HG02798 (cell line): ENCODE data around the gene UMPS.

Source experiments
- ATAC-seq: cut with Tn5 transposase; IDR thresholded peaks from one replicate; pipeline ENCODE4 v1.9.1; 2021; ENCODE audit warnings: mild to moderate bottlenecking; ENCODE audit not compliant: unreplicated experiment, poor library complexity

The UMPS gene

DNA sequence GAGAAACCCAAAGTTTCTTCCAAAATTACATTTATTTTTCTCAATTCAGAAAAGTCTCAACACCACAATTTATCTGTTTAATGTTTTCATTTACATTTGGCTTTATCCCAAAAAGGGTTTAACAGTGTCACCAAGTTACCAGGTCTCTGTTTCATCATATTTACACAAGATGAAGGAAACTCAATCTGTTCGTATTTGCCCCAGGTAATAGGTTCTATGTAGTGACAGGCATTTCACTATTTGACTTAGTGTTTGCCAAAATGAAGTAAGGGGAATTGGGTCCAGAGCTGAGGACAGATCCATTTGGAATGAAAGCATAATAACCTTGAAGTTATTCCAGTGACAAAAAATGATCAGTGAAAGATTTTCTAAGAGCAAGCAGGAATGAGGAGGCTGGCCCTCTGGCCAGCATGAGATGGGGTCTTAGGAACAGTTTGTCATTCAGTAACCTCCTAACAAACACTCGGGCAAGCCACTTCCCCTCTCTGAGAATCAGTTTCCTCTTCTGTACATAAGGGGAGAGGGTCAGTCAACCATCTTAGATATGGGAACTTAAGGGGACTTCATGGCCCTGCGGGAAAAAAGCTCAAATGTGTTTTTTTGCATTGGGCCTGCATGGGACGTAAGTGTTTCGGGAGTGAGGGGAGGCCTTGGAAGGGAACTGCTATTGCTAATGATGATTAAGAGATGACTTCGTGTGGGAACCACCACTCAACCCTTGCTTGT is 31.8 kb downstream of the UMPS start:
- no peak for ATAC-seq

DNA sequence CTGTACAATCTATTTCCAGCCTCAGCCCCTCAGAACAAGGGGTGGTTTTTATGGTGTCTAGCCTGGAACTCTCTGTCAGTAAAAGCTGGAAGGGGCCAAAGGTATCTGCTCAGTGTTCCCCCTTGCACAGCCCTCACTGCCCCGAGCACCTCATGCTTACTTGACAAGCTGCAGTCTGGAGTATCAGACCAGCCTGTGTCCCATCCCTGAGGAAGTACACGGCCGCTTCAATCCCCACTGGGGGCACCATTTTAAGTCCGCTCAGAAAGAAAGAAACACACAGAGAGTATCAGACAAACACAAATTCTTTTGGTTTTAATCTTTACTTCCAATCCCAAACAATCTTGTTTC is 32.4 kb downstream of the UMPS start:
- no peak for ATAC-seq

DNA sequence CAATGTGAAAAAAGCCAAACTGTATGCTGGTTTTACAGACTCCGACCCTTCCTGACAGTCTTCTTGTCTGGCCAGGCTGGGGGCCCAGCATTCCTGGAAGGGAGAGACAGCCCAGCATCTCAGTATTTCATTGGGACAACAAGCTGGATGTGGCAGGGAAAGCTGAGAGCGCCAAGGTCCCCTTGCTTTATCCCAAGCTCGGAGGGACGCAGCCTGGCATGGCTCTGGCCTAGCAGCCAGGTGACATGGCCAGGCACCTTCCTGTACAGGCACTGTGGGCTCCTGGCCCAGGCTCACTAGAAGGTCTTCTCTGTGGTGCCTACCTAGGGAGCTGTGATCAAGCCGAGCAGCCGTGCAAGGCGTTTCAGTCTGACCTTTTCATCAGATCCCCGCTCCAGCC is 33.0 kb downstream of the UMPS start:
- ATAC-seq: no peak

DNA sequence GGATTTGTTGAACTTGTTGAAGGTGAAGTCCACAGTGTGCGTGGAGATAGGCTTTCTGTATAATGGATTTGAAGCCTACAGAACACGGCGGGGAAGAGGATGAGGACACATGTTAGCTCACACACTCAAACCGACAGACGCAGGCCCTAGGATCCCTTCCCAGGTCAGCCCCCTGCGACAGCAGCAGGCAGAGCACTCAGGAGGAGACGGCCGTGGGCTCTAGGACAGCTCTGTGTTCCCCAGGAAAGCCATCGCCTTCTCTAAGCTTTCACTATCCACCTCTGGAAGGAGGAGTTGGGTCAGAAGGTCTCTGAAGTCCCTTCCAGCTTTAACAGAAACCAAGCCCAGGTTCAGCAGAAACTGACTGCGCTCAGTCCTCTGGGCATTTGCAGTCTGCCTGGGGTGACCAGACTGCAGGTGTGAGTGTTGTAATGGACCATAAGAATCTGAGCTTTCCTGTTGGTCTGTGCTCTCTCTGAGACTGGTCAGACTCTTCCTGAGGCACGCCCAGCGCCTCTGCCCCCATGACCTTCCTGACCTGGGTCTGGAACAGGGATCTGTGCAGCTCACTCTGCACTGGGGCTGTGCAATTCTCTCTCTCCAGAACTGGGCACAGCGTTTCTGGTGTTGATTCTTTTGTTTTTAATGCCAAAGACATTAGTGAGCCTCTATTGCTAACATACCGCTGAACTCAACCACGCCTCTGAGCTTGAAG is 33.5 kb downstream of the UMPS start:
- ATAC-seq: no peak

DNA sequence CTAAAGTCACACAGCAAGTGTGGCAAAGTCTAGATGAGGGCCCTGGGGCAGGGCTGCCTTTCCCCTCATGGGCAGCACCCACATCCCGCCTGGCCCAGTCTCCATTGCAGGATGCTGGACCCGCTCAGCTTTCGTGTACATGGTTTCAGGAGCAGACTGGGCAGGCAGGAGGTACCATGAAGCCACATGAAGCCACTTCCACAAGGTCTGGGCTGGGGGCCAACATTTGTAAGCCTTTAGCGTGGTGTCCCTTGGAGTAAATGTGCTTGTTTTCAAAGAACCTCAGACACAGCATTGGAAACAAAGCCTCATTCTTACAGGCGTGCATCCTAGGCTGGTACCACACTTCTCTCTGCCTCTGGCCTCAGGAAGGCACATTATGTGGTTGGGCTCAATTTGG is 34.5 kb downstream of the UMPS start:
- no peak for ATAC-seq

DNA sequence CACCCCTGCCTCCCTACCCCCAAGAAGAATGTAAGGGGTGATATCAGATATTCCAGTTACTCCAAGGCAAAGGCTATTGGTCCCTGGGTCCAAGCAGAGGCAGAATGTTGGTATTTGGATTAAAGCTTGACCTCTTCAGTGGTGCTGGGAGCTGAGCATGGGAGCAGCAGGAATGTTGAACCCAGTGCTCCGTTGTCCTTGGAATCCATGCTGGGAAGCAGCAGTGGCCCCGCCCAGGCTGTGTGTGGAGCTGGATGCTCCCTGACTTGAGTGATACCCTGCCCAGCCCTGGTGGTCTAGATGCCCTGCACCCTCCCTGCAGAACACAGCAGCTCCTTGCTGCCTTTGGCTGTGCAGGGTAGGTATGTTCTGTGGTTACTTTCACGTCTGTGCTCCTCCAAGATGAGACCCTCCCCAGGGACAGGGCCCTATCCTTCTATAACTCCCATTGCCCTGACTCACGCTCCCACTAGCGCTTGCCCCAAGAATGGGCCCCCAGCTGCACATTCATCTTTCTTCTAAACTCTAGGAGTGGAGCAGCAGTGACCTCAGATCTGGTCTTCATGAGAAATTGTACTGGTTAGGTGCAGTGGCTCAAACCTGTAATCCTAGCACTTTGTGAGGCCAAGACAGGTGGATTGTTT is 35.1 kb downstream of the UMPS start:
- no peak for ATAC-seq

DNA sequence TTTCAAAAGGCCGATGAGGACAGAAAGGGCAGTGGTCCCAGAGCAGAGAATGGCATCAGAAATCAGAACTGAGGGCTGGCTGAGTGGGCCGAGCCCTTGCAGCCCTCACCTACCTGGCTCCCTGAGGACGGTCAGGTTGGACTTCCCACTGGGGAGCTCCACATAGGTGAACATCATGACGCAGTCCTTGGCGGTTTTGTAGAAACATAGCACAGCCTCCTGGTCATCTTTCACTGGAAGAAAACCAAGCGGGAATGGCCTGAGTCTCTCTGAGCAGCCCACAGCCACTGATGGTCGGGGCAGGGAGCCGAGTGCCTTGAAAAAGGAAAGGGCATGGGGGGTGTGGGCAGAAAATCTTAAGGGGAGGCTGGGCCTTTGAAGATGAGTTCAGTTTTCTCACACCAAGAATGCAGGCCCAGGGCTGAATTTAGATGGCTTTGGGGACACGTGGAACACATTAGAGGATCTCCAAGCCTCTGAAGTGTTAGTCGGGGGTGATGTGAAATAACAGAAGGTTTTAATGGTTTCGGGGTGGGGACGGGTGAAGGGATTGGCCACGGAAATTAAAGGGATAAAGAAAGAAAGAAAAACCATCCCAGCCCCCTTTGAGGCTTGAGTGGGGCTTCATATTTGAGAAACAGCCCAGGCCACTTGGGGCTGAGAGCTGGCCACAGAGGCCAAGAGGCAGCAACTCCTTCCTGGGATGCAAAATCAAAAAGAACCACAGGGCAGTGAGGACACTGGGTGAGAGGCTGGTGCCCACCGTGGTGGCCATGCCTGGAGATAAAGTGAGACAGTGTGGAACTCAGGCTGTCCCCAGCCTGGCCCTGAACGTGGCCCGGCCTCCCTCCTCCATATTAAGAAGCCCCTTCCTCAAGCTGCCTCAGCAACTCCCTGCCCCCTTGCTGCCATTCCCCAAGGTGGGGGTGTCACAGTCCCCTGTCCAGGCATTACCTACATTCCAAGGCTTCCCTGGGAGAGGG is 36.2 kb downstream of the UMPS start:
- no peak for ATAC-seq

DNA sequence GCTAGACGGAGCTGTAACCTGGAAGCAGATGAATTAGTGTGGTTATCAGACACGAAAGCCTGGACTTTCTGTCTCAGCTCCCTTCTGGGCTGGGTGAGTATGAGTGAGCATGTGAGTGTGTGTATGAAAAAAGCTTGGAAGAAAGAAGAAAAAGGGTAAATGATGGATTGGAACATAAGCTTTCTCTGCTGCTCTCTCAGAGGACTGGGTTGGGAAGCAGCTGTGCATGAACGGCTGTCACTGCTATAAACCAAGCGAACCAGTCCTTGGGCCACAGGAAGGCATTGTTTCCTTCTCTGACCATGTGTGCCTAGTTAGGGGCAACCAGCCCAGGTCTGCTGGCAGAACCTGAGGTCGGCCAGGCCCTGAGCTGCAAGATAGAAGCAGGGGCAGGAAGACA is 37.0 kb downstream of the UMPS start:
- no peak for ATAC-seq

DNA sequence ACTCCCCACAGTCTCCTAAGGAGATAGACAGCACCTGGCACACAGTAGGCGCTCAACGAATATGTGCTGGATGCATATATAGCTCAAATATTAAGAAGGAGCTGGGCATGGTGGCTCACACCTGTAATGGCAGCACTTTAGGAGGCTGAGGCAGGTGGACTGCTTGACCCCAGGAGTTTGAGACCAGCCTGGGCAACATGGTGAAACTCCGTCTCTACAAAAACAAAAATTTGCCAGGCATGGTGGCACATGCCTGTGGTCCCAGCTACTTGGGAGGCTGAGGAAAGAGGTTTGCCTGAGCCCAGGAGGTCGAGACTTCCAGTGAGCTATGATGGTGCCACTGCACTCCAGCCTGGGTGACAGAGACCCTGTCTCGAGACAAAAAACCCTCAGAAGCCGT is 37.4 kb downstream of the UMPS start:
- no peak for ATAC-seq

DNA sequence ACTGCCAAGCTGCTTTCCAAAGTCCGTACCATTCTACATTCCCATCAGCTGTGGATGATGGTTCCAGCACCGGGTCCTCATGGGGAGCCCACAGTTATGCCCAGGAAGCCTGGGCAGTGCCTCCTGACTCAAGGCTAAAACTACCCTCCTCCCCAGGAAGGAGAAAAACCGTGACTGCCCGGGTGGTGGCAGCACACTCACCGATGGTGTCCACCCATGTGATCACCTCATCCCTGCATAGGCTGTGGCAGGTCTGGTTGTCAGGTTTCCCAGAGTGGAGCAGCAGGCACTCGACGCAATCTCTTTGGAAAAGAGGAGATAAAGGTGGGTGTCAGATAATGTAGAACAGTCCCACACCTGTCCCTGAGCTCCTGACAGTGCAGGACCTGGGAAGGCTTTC is 38.6 kb downstream of the UMPS start:
- no peak for ATAC-seq

DNA sequence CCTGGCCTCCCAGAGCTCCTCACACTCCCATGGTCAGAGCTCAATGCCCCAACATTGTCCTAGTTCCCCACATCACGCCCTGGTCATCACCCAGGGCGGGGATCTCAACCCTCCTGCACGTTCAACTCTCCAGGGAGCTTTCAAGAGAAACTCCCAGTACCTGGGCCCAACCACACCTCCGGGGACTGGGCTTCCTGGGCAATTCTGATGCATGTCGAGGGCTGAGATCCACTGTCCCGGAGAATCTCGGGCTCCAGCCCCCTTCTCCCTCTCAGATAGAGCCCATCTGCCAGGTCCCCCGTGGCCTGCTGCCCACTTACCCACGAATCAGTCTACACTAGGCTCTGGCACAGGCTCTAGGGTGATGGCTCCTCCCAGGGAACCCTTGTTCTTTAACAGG is 39.2 kb downstream of the UMPS start:
- no peak for ATAC-seq

DNA sequence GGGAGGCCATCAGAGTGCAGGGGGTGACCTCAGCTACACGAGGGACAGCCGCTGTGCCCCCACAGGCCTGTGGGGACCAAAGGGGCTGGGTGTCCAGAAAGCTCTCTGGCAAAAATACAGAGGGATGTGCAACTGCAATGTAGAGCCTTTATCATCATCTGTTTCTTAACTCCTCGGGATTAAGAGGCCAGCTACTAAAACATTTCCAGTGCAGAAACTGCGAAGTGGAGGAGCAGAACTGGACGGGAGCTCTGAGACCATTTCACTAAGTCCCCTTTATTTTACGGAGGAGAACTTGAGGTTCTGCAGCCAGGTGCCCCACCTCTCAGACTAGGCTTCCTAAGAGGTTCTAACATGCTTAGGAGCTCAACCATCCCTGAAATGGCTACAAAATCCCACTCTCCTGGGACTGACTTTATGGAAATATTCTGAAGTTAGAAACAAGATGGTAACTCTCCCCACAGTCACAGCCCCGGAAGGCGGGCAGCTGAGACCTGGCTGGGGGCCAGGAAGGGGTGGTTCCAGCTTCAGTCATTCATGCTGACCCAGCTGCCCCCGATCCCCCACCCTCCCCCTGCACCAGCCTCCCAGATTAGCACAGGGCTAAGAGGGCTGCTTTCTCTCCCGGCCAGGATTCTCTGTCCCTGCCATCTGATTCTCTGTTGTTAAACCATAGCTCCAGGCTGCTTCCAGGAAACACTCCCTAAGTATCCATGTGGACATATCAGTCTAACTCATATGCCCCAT is 40.3 kb downstream of the UMPS start:
- no peak for ATAC-seq

DNA sequence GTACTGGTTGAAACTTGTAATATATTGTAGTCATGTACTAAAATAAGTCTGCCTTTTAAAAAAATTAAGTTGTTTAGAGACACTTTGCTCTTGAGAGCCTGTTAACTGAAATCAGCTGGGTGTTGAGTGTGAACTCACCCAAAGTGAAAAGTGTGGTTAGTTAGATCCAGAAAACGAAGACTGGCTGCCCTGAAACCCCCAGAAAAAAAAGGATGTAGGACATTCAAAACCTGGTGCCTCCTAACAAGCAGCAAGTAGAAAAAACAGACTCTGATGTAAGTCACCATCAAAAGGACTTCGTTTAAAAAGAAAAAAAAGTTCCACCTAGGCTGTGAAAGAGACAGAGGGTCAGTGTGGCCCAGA is 40.8 kb downstream of the UMPS start:
- no peak for ATAC-seq

DNA sequence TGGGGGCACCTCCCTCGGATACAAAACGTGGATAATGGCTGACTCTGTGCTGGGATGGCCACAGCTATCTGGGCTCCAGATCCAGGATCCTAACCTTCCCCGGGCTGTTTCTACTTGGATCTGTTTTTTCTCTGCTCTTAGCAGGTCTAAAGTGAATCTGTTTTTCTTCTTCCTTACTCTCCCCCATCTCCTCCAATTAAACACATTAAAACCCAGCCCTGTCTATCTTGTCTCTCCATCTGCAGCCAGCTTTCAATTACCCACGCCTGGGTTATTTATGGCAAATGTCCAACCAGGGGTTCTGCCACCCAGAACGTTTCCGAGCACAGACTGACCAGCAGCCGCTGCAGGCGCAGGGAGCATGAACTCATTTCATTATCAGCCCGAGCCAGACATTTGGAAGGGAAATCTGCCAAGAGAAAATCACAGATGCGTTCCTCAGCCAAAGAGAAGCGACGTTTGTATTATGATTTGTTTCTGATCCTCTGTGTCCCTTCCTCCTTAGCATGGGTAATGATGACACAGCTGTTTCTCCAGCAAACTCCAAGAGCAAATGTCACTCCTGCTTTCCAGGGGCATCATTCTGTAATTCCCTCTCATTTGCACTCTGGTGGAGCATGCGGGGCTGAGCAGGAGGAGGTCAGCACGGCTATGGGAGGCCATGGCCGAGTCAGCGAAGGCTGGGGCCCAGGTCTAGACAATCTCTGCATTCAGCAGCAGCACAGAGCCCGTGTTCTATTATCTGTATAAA is 42.0 kb downstream of the UMPS start:
- no peak for ATAC-seq

DNA sequence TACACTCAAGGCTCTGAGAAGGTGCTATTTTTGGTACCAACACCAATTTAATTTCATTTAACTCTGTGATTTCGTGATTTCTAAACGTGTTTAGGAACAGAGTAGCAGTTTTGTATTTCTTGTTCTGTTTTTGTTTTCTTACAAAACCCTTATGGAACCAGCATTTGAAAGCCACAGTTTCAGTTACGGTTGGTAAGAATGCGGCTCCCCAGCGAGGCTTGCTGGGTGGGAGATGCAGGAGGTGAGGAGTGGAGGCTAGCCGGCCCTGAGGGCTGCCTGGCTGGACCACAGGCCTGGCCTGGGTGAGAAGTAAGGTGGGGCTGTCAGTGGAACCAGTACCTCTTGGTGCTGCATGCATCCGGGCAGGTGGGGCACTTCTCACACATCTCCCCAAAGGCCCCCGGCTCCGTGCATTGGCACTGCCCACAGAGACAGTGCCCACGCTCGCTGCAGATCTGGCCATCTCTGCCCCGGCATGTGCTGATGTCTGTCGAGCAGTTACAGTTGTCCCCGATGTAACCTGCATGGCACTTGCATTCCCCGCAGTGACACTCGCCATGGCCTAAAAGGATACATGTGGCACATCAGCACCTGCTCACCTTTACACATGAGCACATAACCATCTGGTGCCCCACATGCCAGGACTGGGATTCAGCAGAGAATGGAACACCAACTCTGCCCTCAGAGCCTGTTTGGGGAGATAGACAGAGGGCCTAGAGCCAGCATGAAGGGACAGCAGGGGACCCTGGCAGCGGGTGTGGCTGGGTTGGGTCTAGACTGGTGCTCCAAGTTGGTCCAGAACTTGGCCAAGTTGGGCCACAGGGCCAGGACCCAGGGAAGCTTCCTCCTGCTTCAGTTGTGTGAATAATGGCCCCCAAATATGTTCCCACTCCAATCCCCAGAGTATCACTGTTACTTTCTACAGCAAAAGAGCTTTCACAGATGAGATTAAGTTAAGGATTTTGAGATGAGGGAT is 43.4 kb downstream of the UMPS start:
- ATAC-seq: no peak

DNA sequence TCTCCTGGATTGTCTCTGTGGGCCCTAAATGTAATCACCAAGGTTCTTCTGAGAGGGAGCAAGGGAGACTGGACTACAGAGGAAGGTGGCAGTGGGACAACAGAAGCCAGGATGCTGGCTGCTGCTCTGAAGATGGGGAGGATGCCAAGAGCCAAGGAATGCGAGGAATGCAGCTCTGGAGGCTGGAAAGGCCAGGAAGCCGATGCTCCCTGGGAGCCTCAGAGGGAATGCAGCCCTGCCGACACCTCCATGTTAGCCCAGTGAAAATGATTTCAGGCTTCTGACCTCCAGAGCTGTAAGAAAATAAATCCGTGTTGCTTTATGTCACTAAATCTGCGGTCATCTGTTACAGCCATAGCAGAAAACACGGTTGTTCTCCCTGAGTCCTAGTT is 44.1 kb downstream of the UMPS start:
- ATAC-seq: no peak

DNA sequence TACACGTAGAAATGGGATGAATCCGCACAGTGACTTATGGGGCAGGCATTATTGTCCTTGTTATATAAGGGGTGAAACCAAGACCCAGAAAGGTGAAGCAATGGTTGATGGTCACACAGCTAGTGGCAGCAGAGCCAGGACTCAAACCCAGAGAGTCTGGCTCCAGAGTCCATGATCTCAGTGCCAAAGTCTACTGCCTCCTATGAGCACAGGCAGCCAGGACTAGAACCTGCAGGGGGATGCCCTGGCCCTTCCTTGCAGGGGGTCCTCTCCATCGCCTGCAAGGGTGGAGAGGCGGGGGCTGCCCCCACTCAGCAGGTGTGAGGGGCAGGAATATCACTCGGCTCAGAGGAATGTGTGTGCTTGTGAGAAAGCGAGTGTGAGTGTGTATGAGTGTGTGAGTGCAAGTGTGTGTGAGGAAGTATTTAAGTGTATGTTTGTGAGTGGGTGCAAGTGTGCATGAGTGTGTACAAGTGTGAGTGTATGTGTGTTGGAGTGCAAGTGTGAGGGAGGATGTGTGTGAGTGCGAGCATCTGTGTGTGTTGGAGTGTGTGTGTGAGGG is 44.7 kb downstream of the UMPS start:
- ATAC-seq: no peak

DNA sequence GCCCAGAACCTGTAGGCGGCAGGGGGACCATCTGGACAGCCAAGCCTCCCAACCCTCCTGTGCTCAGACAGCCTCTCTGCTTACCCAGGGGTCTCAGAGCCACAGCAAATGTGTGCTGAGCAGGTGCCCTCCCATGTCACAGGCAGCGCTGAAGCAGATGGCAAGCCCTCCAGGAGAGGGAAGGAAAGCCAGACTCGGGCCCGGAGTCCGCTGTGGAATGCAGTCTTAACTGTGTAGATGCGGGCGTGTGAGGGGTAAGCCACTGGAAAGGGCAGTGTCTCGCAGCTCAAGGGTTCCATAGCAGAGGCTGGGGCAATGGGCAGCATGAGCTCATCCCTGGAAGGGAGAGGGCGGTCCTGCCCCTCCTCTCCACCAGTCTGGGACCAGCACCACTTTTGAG is 45.6 kb downstream of the UMPS start:
- no peak for ATAC-seq
